NCI-H69 (cell line): Measurements from ENCODE around the gene CYP2B6.
"Not testable (repeated sequence)": the region's sequence is repeated elsewhere in the genome, so short reads cannot be mapped to it uniquely, and the experiment has no call there.

ENCODE experiments used
- DNase-seq: peaks from one replicate; lab custom pipeline; 2025; lab: John Stamatoyannopoulos, UW

CYP2B6 gene

DNA sequence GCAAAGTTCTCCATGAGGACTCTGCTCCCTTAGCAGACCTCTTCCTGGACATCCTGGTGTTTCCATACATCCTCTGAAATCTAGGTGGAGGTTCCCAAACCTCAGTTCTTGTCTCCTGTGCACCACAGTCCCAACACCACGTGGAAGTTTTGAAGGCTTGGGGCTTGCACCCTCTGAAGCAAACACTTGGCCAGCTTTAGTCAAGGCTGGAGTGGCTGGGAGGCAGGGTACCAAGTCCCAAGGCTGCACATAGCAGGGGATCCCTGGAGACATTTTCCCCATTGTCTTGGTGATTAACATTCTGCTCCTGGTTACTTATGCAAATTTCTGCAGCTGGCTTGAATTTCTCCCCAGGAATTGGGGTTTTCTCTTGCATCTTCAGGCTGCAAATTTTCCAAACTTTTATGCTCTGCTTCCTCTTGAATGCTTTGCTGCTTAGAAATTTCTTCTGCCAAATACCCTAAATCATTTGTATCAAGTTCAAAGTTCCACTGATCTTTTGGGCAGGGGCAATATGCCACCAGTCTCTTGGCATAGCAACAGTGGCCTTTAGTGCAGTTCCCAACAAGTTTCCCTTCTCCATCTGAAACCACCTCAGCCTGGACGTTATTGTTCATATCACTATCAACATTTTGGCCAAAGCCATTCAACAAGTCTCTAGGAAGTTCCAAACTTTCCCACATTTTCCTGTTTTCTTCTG is 10.2 kb upstream of the CYP2B6 start:
- not testable (repeated sequence) for DNase-seq

DNA sequence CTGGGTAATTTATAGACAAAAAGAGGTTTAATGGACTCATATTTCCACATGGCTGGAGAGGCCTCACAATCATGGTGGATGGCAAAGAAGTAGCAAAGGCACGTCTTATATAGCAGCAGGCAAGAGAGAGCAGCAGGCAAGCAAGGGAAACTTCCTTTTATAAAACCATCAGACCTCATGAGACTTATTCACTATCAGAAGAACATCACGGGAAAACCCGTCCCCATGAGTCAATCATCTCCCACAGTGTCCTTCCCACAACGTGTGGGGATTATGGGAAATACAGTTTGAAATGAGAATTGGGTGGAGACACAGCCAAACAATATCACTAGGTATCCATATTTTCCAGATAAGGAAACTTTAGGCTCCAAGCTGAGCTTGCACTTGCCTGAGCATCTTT is 9.5 kb upstream of the CYP2B6 start:
- DNase-seq, result no peak

DNA sequence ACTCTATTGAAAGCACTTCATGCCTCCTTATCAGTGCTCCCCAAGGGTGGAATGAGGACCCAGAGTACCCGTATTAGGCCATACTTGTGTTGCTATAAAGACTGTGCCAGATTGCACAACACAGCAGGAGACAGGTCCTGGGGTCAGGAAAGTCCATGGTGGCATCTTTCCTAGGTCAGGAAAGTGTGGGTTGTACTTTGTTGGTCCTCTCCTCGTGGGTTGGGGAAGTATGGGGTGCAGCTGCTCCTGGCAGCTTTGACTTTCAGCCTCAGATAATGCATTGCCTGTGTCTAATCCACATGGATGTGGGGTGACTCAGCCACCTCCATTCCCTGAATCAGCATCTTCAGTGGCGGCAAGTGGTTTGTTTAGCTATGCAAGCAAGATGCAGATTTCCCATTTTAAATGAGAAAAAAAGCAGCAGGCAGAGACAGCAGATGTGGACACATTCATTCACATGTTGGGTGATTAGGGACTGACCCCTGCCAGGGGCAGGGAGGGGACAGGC is 8.4 kb upstream of the CYP2B6 start:
- no peak for DNase-seq

DNA sequence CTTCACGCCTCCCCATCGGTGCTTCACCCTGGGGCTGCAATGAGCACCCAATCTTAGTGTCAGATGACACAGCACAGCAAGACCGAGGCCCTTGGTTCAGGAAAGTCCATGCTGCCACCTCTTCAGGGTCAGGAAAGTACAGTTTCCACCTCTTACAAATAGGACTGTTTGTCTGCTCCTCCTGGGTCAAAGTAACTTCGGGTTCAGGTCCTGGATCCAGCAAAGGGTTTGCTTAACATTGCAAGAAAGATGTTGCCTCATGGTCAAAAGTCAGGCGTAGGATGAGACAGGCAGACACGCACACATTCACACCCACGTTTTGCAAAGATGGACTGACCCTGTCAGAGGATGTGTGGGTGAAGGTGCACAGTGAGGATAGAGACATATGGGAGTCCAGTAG is 1.6 kb upstream of the CYP2B6 start:
- no peak for DNase-seq

DNA sequence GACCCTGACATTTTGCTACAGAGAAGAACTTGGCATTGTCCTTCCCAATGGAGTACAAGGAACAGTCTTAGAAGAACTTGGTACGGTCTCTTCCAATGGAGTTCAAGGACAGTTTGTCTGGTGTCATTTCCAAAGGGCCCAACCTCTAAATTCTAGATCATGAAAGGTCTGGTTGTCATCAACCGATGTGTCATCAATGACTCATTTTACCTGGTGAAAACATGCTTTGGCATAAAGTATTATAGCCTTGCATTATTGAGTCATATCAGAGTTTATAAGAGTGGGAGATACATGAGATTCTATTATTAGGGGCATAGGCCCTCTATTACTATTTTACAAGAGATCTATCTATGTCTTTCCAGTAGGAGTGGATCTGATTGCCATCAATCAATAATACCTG is 4.3 kb downstream of the CYP2B6 start:
- no peak for DNase-seq

DNA sequence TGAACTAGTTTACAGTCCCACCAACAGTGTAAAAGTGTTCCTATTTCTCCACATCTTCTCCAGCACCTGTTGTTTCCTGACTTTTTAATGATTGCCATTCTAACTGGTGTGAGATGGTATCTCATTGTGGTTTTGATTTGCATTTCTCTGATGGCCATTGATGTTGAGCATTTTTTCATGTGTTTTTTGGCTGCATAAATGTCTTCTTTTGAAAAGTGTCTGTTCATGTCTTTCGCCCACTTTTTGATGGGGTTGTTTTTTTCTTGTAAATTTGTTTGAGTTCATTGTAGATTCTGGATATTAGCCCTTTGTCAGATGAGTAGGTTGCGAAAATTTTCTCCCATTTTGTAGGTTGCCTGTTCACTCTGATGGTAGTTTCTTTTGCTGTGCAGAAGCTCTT is 7.9 kb downstream of the CYP2B6 start:
- DNase-seq, result not testable (repeated sequence)

DNA sequence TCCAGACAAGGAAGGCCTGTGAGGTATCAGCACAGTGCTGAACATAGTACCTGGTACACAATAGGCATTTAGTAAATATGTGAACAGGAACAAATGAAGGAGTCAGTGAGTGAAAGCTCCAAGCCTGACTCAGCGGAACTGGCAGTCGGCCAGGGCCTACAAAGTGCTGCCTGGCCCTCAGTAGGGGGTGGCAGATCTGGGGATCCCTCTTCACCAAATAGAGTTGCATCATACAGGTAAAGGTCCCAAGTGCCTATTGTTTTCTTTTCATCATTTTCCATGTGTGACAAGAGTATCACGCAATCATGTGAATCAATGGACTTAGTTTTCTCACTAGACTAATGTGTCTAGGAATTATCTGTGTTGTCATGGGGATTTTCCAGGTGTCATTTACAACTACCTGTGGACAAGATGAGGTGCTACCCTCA is 9.2 kb downstream of the CYP2B6 start:
- DNase-seq, result peak; percentile 3

DNA sequence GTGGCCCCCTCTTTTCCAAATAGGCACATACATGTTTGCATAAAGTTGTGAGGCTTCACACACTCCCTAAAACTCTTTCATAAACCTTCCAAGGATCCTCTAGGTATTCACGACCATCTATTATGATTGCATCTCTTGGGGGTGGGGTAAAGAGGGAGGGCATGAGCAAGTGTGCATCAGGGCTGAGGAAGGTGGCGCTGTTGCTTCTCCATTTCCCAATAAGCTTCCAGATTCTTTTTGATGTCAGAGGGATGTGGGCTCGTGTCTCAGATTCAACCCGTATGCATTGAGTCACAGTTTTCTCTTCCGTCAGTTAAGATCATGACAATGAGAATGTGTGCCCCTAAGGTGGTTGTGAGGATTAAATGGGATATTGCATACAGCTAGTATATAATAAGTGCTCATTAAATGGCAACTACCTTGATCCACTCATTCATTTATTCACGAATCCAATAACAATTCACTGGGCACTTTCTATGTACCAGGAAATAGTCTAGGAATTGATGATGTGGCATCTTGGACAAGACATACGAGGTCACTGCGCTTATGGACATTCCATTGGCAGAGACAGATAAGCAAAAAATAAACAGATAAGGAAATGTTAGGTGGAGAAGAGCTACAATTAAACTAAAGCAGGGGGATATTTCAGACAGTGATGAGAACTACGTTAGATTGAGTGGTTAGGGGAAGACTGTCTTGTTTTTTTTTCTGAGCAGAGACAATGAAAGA is 10.3 kb downstream of the CYP2B6 start:
- peak; percentile 3 for DNase-seq

DNA sequence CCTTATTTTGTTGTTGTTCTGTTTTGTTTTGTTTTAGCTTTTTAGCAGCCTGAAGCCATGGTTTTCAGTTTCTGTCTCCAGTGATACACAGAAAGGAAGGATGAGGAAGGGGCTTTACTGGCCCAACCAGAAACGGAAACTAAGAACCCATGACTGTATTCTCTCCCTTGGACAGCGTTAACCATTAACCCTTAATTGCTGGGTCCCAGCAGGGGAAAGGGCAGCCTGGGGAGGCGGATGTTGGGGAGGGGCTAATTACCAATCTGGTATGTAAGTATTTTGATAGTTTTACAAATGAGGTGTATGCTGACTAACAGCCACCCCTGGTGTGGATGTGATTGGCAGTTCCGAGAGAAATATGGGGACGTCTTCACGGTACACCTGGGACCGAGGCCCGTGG is 12.6 kb downstream of the CYP2B6 start:
- not testable (repeated sequence) for DNase-seq

DNA sequence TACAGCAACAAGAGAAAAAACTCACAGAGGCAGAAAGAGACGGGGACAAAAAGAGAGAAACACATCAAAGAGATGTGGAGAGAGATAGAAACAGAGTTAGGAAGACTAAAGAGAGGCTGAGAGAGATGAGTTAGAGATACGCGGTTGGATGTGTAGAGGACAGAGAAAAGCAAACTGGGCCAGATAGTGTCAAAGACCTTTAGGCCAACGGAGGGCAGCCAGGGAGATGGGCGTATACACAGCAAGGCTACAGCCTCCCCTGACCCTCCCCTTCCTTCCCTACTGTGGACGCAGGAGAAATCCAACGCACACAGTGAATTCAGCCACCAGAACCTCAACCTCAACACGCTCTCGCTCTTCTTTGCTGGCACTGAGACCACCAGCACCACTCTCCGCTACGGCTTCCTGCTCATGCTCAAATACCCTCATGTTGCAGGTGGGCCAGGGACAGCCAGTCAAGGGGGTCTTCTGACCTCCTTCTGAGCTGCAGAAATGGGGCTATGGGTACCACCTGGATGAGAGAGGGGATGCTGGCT is 18.7 kb downstream of the CYP2B6 start:
- no peak for DNase-seq

DNA sequence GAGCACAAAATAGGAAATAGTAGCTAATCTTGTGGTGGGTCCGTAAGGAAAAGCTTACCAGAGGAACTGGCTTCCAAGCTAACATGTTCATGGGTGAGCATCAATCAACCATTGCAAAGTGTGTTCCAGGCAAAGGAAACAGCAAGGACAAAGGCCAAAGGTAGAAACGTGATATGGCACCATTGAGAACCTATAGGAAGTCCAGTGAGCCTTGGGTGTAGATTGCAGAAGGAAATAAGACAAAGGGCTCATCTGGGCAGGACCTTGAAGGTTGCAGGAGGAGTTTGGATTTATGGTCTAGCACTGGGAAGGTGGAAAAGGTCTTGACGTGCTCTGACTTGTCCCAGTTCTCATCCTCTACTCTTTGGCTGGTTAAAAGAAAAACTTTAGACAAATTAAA is 22.3 kb downstream of the CYP2B6 start:
- DNase-seq, result no peak

DNA sequence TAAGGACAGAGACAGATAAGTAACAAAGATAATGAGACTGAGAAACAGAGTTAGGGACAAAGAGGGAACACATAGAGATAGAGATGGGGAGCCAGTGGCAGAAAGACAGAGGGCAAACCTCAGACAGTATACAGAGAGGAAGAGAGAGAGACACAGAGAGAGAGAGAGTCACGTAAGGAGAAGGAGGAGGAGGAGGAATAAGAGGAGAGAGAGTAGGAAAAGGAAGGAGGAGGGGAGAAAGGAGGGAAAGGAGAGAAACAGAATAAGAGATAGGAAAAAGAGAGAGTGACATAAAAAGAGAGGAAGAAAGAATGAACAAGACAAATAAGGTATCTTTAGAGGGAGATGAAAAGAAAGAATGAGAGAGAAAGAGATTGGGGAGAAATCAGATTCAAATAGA is 23.6 kb downstream of the CYP2B6 start:
- no peak for DNase-seq

DNA sequence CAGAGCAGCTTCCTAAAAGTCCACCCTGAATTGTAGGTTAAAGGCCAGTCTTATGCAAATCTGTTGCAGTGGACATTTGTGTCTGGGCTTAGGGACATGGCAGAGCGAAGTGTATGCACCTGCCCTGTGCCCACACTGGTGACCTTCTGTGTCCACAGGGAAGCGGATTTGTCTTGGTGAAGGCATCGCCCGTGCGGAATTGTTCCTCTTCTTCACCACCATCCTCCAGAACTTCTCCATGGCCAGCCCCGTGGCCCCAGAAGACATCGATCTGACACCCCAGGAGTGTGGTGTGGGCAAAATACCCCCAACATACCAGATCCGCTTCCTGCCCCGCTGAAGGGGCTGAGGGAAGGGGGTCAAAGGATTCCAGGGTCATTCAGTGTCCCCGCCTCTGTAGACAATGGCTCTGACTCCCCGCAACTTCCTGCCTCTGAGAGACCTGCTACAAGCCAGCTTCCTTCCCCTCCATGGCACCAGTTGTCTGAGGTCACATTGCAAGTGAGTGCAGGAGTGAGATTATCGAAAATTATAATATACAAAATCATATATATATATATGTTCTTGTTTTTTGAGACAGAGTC is 25.5 kb downstream of the CYP2B6 start:
- DNase-seq, result no peak

DNA sequence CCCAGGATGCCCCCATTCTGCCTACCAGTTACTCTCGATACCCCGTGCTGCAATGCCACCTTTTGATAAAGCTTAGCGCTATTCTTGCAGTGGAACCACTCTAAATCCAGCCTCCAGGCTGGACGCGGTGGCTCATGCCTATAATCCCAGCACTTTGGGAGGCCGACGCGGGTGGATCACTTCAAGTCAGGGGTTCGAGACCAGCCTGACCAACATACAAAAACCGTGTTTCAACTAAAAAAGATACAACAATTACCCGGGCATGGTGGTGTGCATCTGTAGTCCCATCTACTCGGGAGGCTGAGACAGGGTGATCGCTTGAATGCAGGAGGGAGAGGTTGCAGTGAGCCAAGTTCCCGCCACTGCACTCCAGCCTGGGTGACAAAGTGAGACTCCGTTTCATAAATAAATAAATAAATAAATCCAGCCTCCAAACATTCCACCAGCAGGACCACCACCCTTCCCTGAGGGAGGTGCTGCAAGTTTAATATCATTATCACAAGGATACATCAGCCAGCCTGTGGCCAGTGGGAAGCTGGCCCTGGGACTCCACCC is 27.7 kb downstream of the CYP2B6 start:
- no peak for DNase-seq

DNA sequence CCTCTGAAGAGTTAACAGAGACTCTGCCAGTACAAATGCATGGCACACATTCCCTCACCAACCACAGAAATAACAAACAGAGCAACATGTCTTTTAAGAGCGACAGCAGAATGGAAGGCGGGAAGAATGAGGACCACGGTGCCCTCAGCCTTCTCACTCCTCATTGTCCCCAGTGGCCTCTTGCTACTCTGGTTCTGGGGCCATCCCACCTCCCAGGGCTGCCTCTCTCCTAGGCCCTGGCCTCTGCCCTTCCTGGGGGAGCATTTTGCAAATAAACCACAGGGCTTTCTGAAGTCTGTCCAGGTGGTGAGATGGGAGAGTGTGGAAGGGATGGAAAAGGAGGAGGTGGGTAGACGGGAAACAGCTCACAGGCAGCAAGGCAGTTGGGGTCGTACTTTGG is 28.3 kb downstream of the CYP2B6 start:
- DNase-seq, result no peak

DNA sequence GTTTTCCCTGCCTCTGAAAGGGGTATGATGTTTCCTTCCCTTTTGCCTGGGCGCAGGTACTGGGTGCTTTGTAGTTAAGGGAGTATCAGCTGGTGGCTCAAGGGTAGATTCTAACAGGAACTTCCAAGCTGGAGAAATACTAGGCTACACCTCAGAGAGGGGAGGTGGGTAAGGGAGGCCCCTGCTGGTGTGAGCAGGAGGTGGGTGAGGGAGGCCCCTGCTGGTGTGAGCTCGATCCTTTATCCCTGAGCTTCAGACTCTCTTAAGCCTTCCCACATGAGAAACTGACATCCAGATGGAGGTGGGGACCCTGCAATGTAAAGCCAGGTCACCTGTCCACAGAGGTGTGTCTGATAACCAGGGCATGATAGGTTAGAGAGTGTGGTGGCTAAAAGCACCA is 32.1 kb downstream of the CYP2B6 start:
- DNase-seq, result no peak

DNA sequence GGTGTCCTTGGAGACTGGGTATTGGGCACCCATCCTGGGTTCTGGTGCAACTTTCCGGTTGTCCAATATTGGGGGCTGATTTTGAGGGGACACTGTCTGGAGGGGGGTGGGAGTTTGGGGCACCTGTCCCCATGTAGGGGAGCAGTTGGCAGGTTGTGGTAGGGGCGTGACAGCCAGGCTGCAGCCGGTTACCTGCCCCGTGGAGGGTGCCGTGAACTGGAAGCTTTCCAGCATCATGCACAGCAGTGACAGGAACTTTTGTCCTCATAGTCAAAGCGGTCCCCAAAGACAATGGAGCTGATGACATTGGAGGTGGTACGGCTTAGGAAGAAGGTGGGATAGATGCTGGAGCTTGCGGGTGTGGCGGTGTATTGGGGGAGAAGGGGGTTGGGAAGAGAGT is 34.3 kb downstream of the CYP2B6 start:
- no peak for DNase-seq

DNA sequence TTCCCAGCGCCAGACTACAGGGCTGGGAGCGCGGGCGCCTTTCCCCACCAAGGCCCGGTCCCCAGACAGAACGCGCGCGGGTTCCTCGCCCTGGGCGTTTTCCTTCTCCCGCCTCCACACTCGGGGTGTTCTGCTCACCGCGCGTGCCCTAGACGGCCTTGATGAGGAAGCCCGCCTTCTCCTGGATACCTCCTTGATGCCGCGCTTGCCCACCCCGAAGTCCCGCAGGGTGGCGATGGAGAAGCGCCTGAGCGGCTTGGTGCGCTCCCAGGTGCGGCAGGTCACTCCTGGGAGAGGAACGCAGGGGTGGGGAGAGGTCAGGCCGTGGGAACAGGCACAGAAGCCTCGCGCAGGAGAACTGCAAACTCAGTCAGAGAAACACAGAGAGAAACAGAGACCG is 34.8 kb downstream of the CYP2B6 start:
- no peak for DNase-seq

DNA sequence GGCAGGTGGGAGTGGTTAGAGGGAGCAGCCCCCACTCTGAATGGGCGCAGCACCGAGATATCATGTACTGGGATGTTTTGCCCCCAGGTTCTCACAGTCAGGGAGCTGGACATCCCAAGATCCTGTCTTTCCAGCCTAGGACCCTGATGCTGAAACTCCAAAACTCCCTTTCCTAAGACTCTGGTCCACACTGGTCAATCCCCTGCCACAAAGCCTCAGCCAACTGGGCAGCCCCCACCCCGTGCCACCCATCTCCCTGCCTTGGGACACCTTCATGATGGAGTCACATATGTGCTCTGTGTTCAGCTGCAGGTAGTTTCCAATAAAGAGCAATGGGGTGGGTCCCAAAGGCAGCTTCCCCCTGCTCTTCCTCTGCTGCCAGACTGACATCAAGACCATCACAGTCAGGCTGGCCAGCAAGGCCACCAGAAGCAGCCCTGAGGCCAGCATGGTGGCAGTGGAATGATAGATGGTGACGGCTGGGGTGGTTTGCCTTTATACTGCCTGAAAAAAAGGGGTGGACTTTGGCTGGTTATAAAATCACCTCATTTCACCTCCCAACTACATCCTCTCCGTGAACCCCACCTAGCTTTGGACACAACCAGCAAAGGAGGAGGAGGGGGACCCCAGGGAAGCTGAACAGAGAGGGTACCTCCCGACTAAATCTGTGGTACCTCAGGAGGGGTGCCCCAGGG is 36.3 kb downstream of the CYP2B6 start:
- DNase-seq, result no peak

DNA sequence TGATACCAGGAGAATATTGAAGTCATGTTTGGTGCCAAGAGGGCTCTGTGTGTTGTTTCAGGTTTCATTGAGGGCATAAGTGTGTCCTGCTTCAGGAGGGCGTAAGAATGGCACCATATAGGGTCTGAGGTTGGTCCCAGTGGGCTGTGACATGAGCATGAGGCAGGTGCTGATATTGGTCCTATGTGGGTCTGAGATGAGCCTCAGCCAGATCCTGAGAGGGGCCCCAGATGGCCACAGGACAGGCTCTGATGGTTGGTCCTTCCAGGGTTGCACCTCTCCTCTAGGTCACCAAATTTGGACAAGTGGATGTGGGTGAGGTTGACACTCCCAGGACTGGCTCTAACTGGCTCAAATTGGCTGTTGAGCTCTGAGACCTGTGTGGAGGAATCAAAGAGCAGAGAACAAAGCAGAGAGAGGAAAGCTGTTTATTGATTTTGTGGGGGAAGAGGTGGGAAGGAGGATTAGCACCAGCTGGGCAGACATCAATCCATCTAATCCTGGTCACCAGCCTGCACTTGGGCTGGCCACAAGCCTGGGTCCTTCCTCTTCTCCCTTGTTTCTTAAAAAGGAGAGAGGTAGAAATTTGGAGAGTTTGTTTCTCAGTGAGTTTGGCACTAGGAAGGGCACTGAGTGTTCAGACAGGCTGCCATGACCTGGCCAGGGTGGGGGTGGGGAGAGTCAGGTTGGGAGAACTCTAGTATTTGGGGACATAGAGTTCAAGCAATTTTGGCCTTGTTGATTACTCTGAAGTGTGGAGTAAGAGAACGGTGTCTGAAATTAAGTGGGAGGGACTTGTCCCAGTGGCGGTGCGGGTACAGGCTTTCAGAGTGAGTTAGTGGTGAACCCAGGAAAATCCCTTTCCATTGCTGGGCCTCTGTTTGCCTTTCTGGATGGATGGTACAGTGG is 38.7 kb downstream of the CYP2B6 start:
- no peak for DNase-seq

DNA sequence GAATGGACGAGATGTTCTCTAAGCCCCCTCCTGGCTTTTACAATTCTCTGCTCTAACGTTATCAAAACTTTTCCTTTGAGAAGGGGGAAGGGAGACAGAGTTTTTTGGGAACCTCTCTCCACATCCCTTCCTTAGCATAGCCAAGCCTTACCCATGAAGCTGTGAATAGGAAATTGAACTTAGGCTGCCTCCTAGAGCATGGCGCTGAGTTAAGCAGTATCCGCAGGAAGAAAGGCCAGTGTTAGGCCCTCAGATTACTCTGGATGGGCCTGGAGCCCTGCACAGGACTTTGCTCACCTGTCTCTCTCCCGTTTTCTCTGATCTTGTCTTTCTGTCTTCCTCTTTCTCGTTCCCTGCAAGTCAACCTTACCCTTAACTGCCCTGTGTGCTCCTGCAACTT is 39.6 kb downstream of the CYP2B6 start:
- DNase-seq, result no peak
